ENCODE measurements around the gene ATRIP.
A peak's percentile ranks its signal among the peaks of the same experiment; 100 is the strongest.

The ATRIP gene

GRCh38 chr3:48486952-48487351 is 40.4 kb downstream of the ATRIP start:
- Histone ChIP-seq H3F3A (ENCODE audit: insufficient read depth, low read length) (no peaks in the 10 kb centered on the region), H3K9me3 (replicated peaks; ENCODE audit: insufficient read depth, low read length) (no peaks in the 10 kb centered on the region), H3K27ac (ENCODE audit: low read length) (no peak overlapping the region), H3K36me3 (replicated peaks; ENCODE audit: insufficient read depth, low read length) (no peaks in the 10 kb centered on the region), H3K4me1 (ENCODE audit: low read length) (no peaks in the 10 kb centered on the region), H2AFZ (ENCODE audit: low read length) (no peak overlapping the region), H3K27me3 (replicated peaks; ENCODE audit: insufficient read depth, low read length) (0 out of 2 replicates have a peak, but pooled peaks cover 3% of the 10 kb centered on the region), H3K9me2 (replicated peaks; ENCODE audit: insufficient read depth, low read length) (no peaks in the 10 kb centered on the region), H4K20me1 (ENCODE audit: insufficient read depth, low read length) (no peaks in the 10 kb centered on the region), H3K4me2 (ENCODE audit: low read depth, low read length) (no peak overlapping the region), H3K4me3 (ENCODE audit: low read length) (no peak overlapping the region), H3K9ac (ENCODE audit: low read length) (no peak overlapping the region), H3K79me2 (ENCODE audit: low read length) (no peaks in the 10 kb centered on the region)
- no peak for DNase-seq
- no peak for TF ChIP-seq CTCF (IDR thresholded peaks at IDR 0.05; ENCODE audit: low read length)
- no peak for TF ChIP-seq EZH2phosphoT487 (IDR thresholded peaks at IDR 0.05; ENCODE audit: low read length)
- TF ChIP-seq EZH2 (optimal IDR thresholded peaks at IDR 0.05; ENCODE audit: low read depth, low read length) = no peak

- H2AFZ ChIP-seq (ENCODE audit: low read length) = 0 out of 2 replicates have a peak overlapping the region, but pooled peaks have one; percentile 45
- no peaks in the 10 kb centered on the region for H3K9me3 ChIP-seq (replicated peaks; ENCODE audit: insufficient read depth, low read length)
- H3F3A ChIP-seq (ENCODE audit: insufficient read depth, low read length) = no peaks in the 10 kb centered on the region
- no peak for DNase-seq
- H3K27ac ChIP-seq (ENCODE audit: low read length) = no peak overlapping the region
- H3K4me2 ChIP-seq (ENCODE audit: low read depth, low read length) = no peak overlapping the region
- no peaks in the 10 kb centered on the region for H3K79me2 ChIP-seq (ENCODE audit: low read length)
- no peak overlapping the region for H3K4me3 ChIP-seq (ENCODE audit: low read length)
- no peaks in the 10 kb centered on the region for H4K20me1 ChIP-seq (ENCODE audit: insufficient read depth, low read length)
- 0 out of 2 replicates have a peak, but pooled peaks cover 3% of the 10 kb centered on the region for H3K27me3 ChIP-seq (replicated peaks; ENCODE audit: insufficient read depth, low read length)
- H3K9ac ChIP-seq (ENCODE audit: low read length) = no peak overlapping the region
- no peak for TF ChIP-seq CTCF (IDR thresholded peaks at IDR 0.05; ENCODE audit: low read length)
- no peak for TF ChIP-seq EZH2phosphoT487 (IDR thresholded peaks at IDR 0.05; ENCODE audit: low read length)
- TF ChIP-seq EZH2 (optimal IDR thresholded peaks at IDR 0.05; ENCODE audit: low read depth, low read length) = no peak
- H3K9me2 ChIP-seq (replicated peaks; ENCODE audit: insufficient read depth, low read length) = no peaks in the 10 kb centered on the region
- no peaks in the 10 kb centered on the region for H3K36me3 ChIP-seq (replicated peaks; ENCODE audit: insufficient read depth, low read length)
- H3K4me1 ChIP-seq (ENCODE audit: low read length) = peaks cover 5% of the 10 kb centered on the region; the same call in 1 of the 2 replicates
These were observed 46.1 kb downstream of the ATRIP start for GRCh38 chr3:48492461-48493202.

- Histone ChIP-seq H4K20me1 (ENCODE audit: insufficient read depth, low read length) (no peaks in the 10 kb centered on the region), H3K9me2 (replicated peaks; ENCODE audit: insufficient read depth, low read length) (no peaks in the 10 kb centered on the region), H3K4me2 (ENCODE audit: low read depth, low read length) (no peak overlapping the region), H3K4me1 (ENCODE audit: low read length) (peaks cover 5% of the 10 kb centered on the region; the same call in 1 of the 2 replicates), H3K27me3 (replicated peaks; ENCODE audit: insufficient read depth, low read length) (no peaks in the 10 kb centered on the region), H3K4me3 (ENCODE audit: low read length) (no peak overlapping the region), H3K9me3 (replicated peaks; ENCODE audit: insufficient read depth, low read length) (no peaks in the 10 kb centered on the region), H3K27ac (ENCODE audit: low read length) (no peak overlapping the region), H3F3A (ENCODE audit: insufficient read depth, low read length) (no peaks in the 10 kb centered on the region), H3K9ac (ENCODE audit: low read length) (no peak overlapping the region), H3K79me2 (ENCODE audit: low read length) (no peaks in the 10 kb centered on the region), H2AFZ (ENCODE audit: low read length) (no peak overlapping the region), H3K36me3 (replicated peaks; ENCODE audit: insufficient read depth, low read length) (no peaks in the 10 kb centered on the region)
- DNase-seq = no peak
- no peak for TF ChIP-seq EZH2phosphoT487 (IDR thresholded peaks at IDR 0.05; ENCODE audit: low read length)
- no peak for TF ChIP-seq CTCF (IDR thresholded peaks at IDR 0.05; ENCODE audit: low read length)
- TF ChIP-seq EZH2 (optimal IDR thresholded peaks at IDR 0.05; ENCODE audit: low read depth, low read length) = no peak
These were observed 46.6 kb downstream of the ATRIP start for GRCh38 chr3:48493203-48493501.

Data from MM.1S (cell line).